ENCODE data around the gene P2RY14. TPM values are rescaled to one million over a fixed set of nuclear protein-coding genes. Genes with fewer than 3 reads are reported as not detected.
"Not testable (repeated sequence)": the region's sequence is repeated elsewhere in the genome, so short reads cannot be mapped to it uniquely, and the experiment has no call there.

The P2RY14 gene
- total RNA-seq, 1 donor from 2014 or later, result 3.9 TPM

DNA sequence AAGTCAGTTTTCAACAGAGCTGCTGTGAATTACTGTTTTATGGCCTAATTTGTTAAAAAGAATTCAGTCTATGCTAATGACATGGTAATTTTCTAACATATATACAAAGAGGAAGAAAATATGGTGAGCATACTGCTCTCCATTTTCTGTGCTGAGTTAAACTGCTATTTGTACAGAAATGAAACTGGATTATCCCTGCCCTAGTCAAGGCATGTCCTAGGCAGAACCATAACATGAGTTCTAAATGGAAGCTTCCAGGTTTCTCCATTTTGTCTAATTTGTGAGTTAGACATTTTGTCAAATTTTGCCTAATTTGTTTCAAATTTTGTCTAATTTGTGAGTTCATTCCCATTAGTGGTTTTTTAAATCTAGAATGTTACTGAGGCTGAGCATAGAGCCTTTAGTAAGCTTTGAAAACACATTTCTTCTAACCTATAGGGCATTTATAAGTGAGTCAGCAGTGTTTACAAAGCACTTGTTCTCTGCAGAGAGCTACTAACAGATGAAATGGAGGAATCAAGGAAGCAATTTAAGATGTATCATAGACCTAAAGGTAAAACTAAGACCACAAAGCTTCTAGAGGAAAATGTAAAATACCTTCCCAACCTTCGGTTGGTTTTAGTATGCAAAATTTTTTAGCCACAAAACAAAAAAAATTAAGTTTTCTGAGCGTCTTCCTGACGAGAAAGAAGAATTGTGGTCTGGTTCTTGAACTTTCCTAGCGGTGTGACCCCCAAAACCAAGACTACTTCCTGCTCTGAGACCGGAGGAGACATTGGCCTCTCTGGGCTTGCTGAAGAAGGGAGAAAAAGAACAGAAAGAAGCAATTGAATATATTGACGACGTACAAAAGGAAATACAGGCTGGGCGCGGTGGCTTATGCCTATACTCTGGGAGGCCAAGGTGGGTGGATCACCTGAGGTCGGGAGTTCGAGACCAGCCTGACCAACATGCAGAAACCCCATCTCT, 9.8 kb downstream of the P2RY14 start:
- DNase-seq (ENCODE audit: missing footprints) (no peak), ATAC-seq (no peak)
- intact Hi-C loops (cut with DNase I), result no loop called here

DNA sequence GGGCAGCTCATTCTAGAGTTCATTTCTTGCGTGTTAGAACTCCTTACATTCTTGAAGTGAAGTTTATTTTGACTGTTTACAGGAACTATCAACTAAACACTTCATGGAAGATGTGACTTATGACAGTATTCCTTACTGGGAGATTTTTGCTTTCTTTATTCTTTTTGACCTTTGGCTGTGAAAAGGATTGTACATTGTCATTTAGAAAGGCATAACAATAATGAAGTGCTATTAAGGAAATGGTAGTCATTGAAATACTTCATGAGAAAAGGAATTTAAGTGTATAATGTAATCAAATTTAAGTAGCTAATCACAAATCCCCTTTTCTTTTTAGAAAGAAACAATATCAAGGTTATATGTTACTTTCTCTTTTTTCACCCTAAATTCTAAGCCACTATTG, 11.3 kb downstream of the P2RY14 start:
- no peak for ATAC-seq
- intact Hi-C loops (cut with DNase I), result no loop called here
- DNase-seq (ENCODE audit: missing footprints), result no peak

DNA sequence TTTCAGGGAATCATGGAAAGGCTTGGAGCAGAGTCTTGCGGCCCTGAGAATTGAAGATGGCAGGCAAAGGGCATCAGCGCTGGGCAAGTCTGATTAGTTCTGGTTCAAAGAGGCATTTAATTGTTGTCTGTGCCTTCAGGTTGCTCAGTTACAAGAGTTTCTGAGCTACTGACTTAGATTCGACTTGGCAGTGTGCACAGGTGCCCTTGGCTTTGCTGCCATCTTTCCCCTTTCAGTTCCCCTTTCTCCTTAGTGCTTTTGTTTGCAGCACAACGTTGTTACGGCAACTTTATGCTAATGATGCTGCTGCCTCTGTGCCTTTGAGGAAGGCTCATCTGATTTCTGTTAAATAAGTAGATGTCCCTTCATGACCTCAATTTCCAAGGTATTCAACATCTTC, 12.5 kb downstream of the P2RY14 start:
- peak; percentile 76 for ATAC-seq
- DNase-seq (ENCODE audit: missing footprints), result no peak
- intact Hi-C loops (cut with DNase I), result no loop called here

DNA sequence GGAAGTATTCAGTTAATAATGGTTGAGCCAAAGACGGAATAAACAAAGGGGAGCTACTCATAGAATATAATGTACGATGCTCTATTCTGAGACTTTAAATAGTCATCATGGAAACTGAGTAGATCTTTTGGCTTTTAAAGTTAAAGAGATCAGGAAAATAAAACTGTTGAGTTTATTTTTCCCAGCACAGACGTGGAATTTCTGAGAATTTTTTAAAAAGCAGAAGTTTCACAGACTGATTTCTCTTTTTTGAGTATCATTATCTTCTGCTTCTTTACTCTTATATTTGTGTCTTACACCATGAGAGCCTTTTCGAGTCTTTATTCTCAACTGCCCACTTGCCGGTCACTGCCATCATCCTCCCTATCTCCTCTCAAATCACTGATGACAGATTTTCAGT, 13.2 kb downstream of the P2RY14 start:
- intact Hi-C loops (cut with DNase I), result no loop called here
- ATAC-seq (no peak), DNase-seq (ENCODE audit: missing footprints) (no peak)

DNA sequence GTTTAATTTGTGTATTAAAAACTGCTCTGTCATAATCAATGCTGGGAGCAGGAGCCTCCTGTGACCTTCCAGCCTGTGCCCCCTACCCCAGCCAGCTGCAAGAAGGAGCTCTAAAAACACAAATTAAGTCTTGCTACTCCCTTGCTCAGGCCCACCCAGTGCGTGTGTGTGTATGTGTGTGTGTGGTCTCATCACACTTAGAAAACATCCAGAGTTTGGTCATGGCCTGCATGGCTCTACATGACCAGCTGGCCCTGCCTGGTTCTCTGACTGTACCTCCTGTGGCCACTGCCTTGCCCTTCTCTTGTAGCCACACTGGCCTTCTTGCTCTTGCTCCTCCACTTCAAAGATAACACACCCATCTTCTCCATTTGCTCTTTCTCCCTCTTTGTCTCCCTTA, 13.7 kb downstream of the P2RY14 start:
- intact Hi-C loops (cut with DNase I), result no loop called here
- DNase-seq (ENCODE audit: missing footprints) (no peak), ATAC-seq (no peak)

DNA sequence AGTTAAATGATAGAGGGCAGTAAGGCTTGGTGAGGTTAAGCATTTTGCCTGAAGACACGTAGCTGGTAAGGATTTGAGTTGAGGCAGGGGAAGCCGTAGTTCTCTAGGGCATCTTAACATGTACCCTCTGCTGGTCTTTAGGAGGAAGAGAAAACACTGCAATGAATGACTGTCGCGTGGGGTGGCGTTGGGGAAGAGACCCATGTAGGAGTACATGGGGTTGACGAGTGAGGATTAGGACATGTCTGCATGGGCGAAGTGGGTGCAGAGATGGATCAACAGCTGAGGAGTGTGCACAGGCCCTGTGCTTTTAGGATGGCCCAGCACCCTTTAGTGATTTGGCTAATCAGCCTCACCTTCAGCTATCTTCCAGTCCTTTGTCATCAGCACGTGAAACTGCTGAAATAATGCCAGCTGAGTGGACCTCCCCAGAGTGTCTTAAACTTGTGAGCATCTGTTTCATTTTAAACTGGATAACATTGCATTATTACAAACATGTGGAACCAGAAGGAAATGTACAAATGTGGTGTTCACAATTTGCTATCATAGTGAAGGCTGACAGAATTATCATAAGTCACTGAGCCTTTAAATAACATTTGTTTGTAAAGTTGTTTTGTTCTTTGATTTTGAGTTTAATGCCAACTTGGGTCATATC, 15.3 kb downstream of the P2RY14 start:
- ATAC-seq, result no peak
- intact Hi-C loops (cut with DNase I), result no loop called here

DNA sequence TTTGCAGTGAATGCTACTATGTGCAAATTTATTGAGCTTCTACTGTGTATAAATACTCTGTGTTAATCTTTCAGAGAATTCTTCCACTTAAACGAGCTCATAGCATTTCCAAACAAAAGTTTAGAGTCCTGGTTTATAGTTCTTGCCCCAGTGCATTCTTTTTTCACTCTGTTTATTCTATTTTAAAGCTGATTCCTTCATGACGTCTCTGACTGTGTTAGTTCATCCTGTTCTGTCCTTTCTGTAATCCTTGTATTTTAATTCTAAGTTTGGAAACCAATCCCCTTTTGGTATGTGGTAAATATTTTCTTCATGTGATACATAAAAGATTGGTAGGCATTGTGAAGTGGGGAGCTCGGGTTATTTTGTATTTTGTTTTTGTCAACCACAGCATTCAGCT, 18.7 kb downstream of the P2RY14 start:
- intact Hi-C loops (cut with DNase I), result no loop called here
- no peak for DNase-seq (ENCODE audit: missing footprints)
- no peak for ATAC-seq

More for the DNA sequence above, 15.3 kb downstream of the P2RY14 start:
- no peak for DNase-seq (ENCODE audit: missing footprints)

DNA sequence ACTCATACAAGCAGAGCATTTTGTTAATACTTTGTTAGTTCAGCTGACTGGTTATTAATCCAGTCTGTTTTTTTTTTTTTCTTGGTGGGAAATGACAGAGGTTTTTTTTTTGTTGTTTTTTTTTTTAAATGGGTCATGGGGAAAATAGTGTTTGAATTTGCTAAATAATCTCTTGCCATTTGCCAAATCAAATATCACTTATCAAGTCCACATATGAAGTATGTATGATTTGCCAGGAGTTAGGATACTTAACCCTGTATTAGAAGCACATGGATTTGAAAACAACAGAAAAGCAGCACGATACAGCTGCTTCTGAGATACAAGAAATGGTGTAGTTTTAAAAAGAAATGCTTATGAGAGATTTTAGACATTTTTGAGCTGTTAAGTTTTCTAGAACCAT, 21.6 kb downstream of the P2RY14 start:
- intact Hi-C loops (cut with DNase I), result no loop called here
- no peak for DNase-seq (ENCODE audit: missing footprints)
- no peak for ATAC-seq

DNA sequence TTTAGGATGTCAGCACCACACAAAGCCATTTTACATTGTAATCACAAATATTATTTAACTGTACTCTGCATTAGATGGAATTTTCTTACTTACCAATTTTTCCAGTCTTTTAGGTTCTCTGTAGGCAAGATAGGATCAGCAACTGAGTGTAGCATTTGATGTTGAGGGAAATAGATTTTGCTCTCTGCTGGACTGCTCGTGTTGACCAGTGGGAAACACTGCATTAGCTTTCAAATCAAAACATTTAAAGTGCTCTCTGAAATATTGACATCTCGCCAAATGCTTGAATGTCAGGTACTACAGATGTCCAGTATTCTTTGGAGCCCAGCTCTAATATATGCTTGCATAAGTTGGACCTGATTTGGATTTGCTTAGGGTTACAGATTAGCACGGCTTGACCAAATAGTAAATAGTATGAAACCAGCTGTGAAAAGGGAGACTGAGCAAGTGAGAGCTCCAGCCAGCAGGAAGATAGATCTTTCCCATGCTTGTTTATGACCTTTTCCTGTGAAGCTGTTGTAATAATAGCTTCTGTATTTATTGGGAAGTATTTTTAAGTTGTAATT, 29.5 kb downstream of the P2RY14 start:
- intact Hi-C loops (cut with DNase I), result no loop called here
- no peak for DNase-seq (ENCODE audit: missing footprints)
- no peak for ATAC-seq

DNA sequence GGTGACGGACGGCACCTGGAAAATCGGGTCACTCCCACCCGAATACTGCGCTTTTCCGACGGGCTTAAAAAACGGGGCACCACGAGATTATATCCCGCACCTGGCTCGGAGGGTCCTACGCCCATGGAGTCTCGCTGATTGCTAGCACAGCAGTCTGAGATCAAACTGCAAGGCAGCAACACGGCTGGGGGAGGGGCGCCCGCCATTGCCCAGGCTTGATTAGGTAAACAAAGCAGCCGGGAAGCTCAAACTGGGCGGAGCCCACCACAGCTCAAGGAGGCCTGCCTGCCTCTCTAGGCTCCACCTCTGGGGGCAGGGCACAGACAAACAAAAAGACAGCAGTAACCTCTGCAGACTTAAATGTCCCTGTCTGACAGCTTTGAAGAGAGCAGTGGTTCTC, 36.3 kb downstream of the P2RY14 start:
- intact Hi-C loops (cut with DNase I); DNase-seq (ENCODE audit: missing footprints); ATAC-seq: not testable (repeated sequence)

DNA sequence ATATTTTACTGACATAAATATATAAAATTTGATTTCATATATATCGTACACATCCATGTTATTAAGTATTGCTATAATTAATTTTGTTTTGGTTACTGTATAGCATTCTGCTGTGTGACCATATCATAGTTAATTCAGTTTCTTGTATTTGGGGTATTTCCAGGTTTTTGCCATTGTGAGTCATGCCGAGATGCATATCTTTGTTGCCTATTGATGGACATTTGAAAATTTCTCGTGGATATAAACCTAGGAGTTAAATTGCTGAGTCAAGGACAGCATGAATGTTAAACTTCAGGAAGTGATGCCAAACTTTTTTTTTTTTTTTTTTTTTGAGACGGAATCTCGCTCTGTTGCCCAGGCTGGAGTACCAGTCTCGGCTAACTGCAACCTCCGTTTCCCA, 41.6 kb downstream of the P2RY14 start:
- DNase-seq (ENCODE audit: missing footprints), result no peak
- intact Hi-C loops (cut with DNase I), result no loop called here
- ATAC-seq, result no peak

DNA sequence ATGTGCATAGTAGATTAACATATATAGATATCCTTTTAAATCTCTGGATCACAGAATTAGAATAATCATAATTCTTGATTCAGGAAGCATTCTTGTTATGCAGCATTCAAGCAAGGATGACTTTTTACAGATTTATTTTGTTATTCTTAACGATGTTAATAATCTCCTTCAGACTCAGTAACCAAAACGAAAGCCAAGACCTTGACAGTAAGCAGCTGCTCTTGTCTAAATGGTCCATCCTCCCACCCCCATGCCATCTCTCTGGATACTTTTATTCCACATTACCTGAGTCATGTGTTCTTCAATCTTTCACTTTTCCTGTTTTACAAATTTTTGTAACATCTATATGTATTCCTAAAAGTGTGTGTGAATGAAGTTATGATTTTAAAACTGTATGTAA, 42.0 kb downstream of the P2RY14 start:
- ATAC-seq (no peak), DNase-seq (ENCODE audit: missing footprints) (no peak)
- intact Hi-C loops (cut with DNase I), result no loop called here

DNA sequence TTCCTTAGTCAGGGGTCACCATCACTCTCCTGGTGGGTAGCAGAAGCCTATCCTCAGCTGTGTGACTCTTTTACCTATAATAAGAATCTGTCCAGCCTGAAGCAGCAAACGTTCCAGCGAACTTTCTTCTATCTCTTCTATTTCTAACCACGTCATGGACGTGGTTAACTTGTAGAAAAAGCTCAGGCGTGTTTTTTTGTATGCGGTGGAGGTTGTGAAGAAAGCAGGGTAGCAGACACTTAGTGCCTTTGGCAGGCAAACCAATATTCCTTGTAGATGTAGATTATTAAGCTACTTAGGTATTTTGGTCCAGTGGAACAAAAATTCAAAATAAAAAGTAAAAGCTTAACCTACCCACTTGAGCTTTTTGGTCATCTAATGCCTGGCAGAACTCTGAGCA, 43.5 kb downstream of the P2RY14 start:
- no peak for DNase-seq (ENCODE audit: missing footprints)
- intact Hi-C loops (cut with DNase I), result no loop called here

DNA sequence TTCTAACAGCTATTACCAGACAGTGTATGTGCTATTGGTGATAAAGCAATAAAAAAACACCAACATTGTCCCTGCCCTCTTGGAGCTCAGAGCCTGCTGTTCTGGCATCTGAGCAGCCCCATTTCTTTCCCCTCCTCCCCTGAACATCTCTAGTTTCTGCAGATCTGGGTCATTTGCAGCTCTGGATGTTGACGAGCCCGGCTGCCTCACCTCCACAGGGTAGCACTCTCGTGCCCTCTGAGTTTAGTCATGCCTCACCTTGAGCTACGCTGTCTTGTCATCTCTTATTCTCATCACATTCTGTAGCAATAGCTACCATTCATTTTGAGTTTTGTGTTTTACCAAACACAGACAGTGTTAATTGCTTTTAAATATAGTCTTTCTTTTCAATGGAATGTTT, 45.4 kb downstream of the P2RY14 start:
- ATAC-seq (no peak), DNase-seq (ENCODE audit: missing footprints) (no peak)
- intact Hi-C loops (cut with DNase I), result no loop called here

More for the DNA sequence above, 43.5 kb downstream of the P2RY14 start:
- no peak for ATAC-seq

DNA sequence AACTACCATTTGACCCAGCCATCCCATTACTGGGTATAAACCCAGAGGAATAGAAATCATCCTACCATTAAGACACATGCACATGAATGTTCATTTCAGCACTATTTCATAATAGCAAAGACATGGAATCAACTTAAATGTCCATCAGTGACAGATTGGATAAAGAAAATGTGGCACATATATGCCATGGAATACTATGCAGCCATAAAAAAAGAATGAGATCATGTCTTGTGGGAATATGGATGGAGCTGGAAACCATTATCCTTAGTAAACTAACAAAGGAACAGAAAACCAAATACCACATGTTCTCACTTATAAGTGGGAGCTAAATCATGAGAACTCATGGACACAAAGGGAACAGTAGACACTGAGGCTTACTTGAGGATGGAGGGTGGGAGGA, 45.9 kb downstream of the P2RY14 start:
- ATAC-seq; intact Hi-C loops (cut with DNase I); DNase-seq (ENCODE audit: missing footprints): not testable (repeated sequence)

DNA sequence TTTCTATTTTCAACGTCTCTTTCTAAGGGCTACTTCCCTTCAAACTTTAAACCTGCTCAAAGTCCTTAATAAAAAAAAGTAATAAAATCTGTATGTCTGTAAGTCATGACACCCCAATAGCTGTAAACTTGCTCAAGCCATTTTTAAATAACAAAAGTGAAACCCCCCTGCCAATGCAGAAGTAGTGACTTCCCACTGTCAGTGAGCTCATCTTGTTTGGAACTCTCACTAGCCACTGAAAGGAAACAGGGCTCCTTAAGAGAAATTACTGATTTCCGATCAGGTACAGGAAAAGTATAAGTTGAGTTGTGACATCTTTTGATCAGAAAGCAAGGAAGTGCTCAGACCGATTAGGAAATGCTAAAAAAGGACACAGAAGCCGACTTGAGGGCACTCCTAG, 47.7 kb downstream of the P2RY14 start:
- ATAC-seq, result no peak
- intact Hi-C loops (cut with DNase I), result no loop called here

DNA sequence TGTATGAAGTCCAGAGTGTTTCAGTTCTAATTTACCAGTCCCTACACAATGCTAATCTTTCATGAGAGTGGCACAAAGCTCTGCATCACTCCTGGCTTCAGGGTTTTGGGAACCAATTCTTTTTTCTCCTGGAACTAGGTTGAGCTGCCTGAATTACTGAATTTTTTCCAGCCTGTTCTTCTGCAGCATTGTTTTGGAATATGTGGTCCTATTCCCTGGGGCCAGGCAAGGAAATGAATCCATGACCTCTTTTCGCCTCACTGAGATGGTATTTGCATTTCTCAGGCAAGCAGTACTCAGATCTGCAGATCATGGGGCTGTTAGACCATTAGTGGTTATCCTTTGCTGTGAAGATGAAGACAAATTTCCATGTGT, 49.7 kb downstream of the P2RY14 start:
- no peak for DNase-seq (ENCODE audit: missing footprints)
- intact Hi-C loops (cut with DNase I), result loop anchor here (1.0 to 5.0 kb wide), 2 partner anchors 55 to 99 kb away; partner anchors contain the start of gene P2RY13
- ATAC-seq, result peak; percentile 49

More for the DNA sequence above, 47.7 kb downstream of the P2RY14 start:
- DNase-seq (ENCODE audit: missing footprints), result no peak

DNA sequence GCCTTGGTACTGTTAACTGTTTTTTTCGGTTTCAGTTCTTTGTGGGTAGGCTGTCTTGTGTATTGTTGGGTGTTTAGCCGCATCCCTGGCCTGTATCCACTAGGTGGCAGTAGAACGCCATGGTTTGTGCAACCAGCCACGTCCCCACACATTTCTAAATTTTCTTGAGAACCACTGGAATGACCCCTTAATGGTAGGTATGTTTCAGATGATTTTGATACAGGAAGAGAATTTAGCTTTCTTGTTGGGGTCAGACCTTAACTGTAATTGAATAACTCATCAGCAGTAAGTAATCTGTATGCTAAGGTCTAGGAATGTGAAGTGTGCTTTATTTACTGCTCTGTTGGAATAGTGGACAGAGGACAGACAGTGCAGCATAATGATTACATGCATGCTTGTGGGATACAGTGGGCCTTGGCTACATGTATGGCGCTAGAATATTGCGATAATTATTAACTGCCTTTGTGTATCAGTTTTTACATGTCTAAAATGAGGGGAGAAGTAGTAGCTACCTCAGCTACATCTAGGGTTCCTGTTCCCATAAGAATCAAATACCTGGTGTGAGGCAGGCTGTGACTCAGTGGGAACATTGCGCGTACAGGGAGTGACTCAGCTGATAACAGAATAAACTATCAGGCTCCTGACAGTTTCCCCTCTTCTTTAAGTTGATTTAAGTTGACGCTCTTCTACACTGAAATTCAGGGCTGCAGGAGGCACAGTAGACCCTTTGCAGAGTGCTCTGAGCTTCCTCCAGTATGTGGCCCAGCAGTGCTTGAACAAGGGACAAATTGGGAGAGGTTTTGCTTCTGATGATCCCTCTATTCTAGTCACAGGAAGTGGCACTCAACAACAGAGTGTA, 50.3 kb downstream of the P2RY14 start:
- intact Hi-C loops (cut with DNase I), result loop anchor here (1.0 to 5.0 kb wide), 2 partner anchors 55 to 99 kb away; partner anchors contain the start of gene P2RY13
- peak; percentile 68 for DNase-seq (ENCODE audit: missing footprints)

More for the DNA sequence above, 50.3 kb downstream of the P2RY14 start:
- peak; percentile 87 for ATAC-seq

All from Right ventricle myocardium inferior (tissue), 1 donor.